GM21619 (cell line): ENCODE results near the gene HHAT.
"Not testable (repeated sequence)": the region's sequence is repeated elsewhere in the genome, so short reads cannot be mapped to it uniquely, and the experiment has no call there.

Experiments used
- ATAC-seq: cut with Tn5 transposase; IDR thresholded peaks from one replicate; pipeline ENCODE4 v1.9.1; 2021; ENCODE audit not compliant: unreplicated experiment

Gene HHAT

GRCh38 chr1:210385228-210385627 lies 56.5 kb downstream of the HHAT start:
- no peak for ATAC-seq

GRCh38 chr1:210394281-210394821 lies 65.6 kb downstream of the HHAT start:
- ATAC-seq = peak; percentile 60

GRCh38 chr1:210396541-210396940 lies 67.8 kb downstream of the HHAT start:
- ATAC-seq = no peak

GRCh38 chr1:210397252-210397651 lies 68.5 kb downstream of the HHAT start:
- ATAC-seq = no peak

GRCh38 chr1:210397681-210398080 lies 69.0 kb downstream of the HHAT start:
- no peak for ATAC-seq

GRCh38 chr1:210398466-210398865 lies 69.8 kb downstream of the HHAT start:
- ATAC-seq = no peak

- ATAC-seq = peak; percentile 91
Observed at GRCh38 chr1:210400043-210400840, 71.5 kb downstream of the HHAT start.

- ATAC-seq = no peak
Observed at GRCh38 chr1:210402560-210402959, 73.9 kb downstream of the HHAT start.

- ATAC-seq = no peak
Observed at GRCh38 chr1:210405316-210405715, 76.6 kb downstream of the HHAT start.

- not testable (repeated sequence) for ATAC-seq
Observed at GRCh38 chr1:210406341-210406740, 77.6 kb downstream of the HHAT start.

GRCh38 chr1:210407207-210407886 lies 78.6 kb downstream of the HHAT start:
- peak; percentile 87 for ATAC-seq

GRCh38 chr1:210407887-210408252 lies 79.2 kb downstream of the HHAT start:
- no peak for ATAC-seq

- ATAC-seq = no peak
Observed at GRCh38 chr1:210412240-210412639, 83.5 kb downstream of the HHAT start.

GRCh38 chr1:210413951-210414350 lies 85.2 kb downstream of the HHAT start:
- no peak for ATAC-seq

GRCh38 chr1:210415846-210416448 lies 87.2 kb downstream of the HHAT start:
- no peak for ATAC-seq

- ATAC-seq = no peak
Observed at GRCh38 chr1:210416681-210417080, 88.0 kb downstream of the HHAT start.

- no peak for ATAC-seq
Observed at GRCh38 chr1:210417881-210418280, 89.2 kb downstream of the HHAT start.

- ATAC-seq = no peak
Observed at GRCh38 chr1:210418863-210419650, 90.4 kb downstream of the HHAT start.

- not testable (repeated sequence) for ATAC-seq
Observed at GRCh38 chr1:210426696-210427095, 98.0 kb downstream of the HHAT start.

GRCh38 chr1:210428696-210429095 lies 100.0 kb downstream of the HHAT start:
- ATAC-seq = no peak

GRCh38 chr1:210434223-210434622 lies 105.5 kb downstream of the HHAT start:
- ATAC-seq = no peak
